Endothelial cell of umbilical vein (primary cell): ENCODE data around the gene DDX39A. TPM values are rescaled to one million over a fixed set of nuclear protein-coding genes. Genes with fewer than 3 reads are reported as not detected.

Experiments
- BruUV-seq: library from RNA; stranded (reverse); fragments of 400-500 nt; replicated peaks from 2 replicates; lab custom pipeline; 2021; lab: Mats Ljungman, UMichigan
- CTCF ChIA-PET: fragments of 300-600, 350-600 bp; sonication (Branson Sonifier 250); formaldehyde crosslinking; loops from one replicate; lab custom pipeline; 2021; ENCODE audit warnings: antibody characterized with exemption, inconsistent platforms; lab: Charles Lee
- POLR2A ChIA-PET: fragments of 300-600, 350-600 bp; sonication (Branson Sonifier 250); formaldehyde crosslinking; loops from one replicate; lab custom pipeline; 2021; ENCODE audit warnings: antibody characterized with exemption, inconsistent platforms; lab: Charles Lee
- DNase-seq: peaks from one replicate; pipeline ENCODE4 v3.0.0-alpha.2; 2011; ENCODE audit warnings: low read depth, low spot score
- FAIRE-seq: peaks from 2 replicates; lab custom pipeline; 2011; peaks lifted over from hg19 to GRCh38; lab: Jason Lieb, UNC
- H2AFZ ChIP-seq: 2 replicates; pipeline ENCODE4 v1.6.0; 2012; ENCODE audit warnings: low read depth, low read length, control low read depth, inconsistent platforms
- H3K27ac ChIP-seq: 2 replicates; pipeline ENCODE4 v1.5.1; 2011; ENCODE audit warnings: low read depth, mild to moderate bottlenecking, control low read depth, low read length, moderate library complexity; ENCODE audit not compliant: insufficient read depth
- H3K27me3 ChIP-seq, 2 experiments: 2 replicates each; pipeline versions ENCODE4 v1.6.0 to v1.6.1; 2011; ENCODE audit warnings: low read length in 2 of 2, mixed read lengths in 1 of 2; ENCODE audit not compliant: control insufficient read depth in 2 of 2, insufficient read depth in 2 of 2
- H3K36me3 ChIP-seq, 2 experiments: 2 replicates in 1 of 2; 3 replicates in 1 of 2; pipeline ENCODE4 v1.5.1; 2011; ENCODE audit warnings: low read length in 2 of 2, mild to moderate bottlenecking in 1 of 2, moderate library complexity in 1 of 2; ENCODE audit not compliant: control insufficient read depth in 2 of 2, insufficient read depth in 2 of 2; ENCODE audit errors: extremely low read depth in 1 of 2
- H3K4me1 ChIP-seq: 3 replicates; pipeline ENCODE4 v1.5.1; 2011; ENCODE audit warnings: mild to moderate bottlenecking, low read length; ENCODE audit not compliant: control insufficient read depth, insufficient read depth; ENCODE audit errors: extremely low read depth
- H3K4me2 ChIP-seq: 2 replicates; pipeline ENCODE4 v1.6.1; 2011; ENCODE audit warnings: low read length, control low read depth, mixed read lengths; ENCODE audit not compliant: insufficient read depth
- H3K4me3 ChIP-seq, 3 experiments: fragments of 200-600 bp in 1 of 3; sonication (generic), shearing (Covaris generic) in 1 of 3; replicated peaks in 1 of 3; 2 replicates each; pipeline ENCODE4 v1.5.1; 2011 to 2016; ENCODE audit warnings: control low read depth in 3 of 3, low read length in 3 of 3, mild to moderate bottlenecking in 2 of 3, inconsistent platforms in 1 of 3, low read depth in 1 of 3, moderate library complexity in 1 of 3; ENCODE audit not compliant: insufficient read depth in 1 of 3
- H3K79me2 ChIP-seq: 2 replicates; pipeline ENCODE4 v1.6.0; 2012; ENCODE audit warnings: low read length, inconsistent platforms; ENCODE audit not compliant: control insufficient read depth, insufficient read depth
- H3K9ac ChIP-seq: replicated peaks from 2 replicates; pipeline ENCODE3; 2011; ENCODE audit warnings: low read length, control low read depth; ENCODE audit not compliant: insufficient read depth; ENCODE audit errors: extremely low read depth
- H3K9me1 ChIP-seq: replicated peaks from 3 replicates; pipeline ENCODE4 v1.6.0; 2011; ENCODE audit warnings: mild to moderate bottlenecking, low read length; ENCODE audit not compliant: control insufficient read depth, insufficient read depth; ENCODE audit errors: extremely low read depth
- H3K9me3 ChIP-seq: replicated peaks from 2 replicates; pipeline ENCODE4 v1.5.1; 2012; ENCODE audit warnings: low read length, inconsistent platforms; ENCODE audit not compliant: control insufficient read depth, insufficient read depth
- H4K20me1 ChIP-seq: replicated peaks from 2 replicates; pipeline ENCODE3; 2011; ENCODE audit warnings: mild to moderate bottlenecking, low read length; ENCODE audit not compliant: control insufficient read depth, insufficient read depth; ENCODE audit errors: extremely low read depth
- EZH2 ChIP-seq: IDR thresholded peaks from 2 replicates; pipeline ENCODE4 v1.6.1; 2012; ENCODE audit warnings: borderline replicate concordance, low read depth, mild to moderate bottlenecking, moderate library complexity, low read length, inconsistent platforms; ENCODE audit not compliant: severe bottlenecking
- GATA2 ChIP-seq: IDR thresholded peaks from 2 replicates; pipeline ENCODE4 v1.7.0; 2011; ENCODE audit warnings: low read depth, mild to moderate bottlenecking, moderate library complexity, mixed read lengths, low read length; ENCODE audit not compliant: insufficient read length, insufficient read depth
- MYC ChIP-seq: IDR thresholded peaks from one replicate; pipeline ENCODE4 v1.6.1; 2011; ENCODE audit warnings: mild to moderate bottlenecking, low read depth, low read length
- POLR2A ChIP-seq: IDR thresholded peaks from 2 replicates; pipeline ENCODE4 v1.6.1; 2012; ENCODE audit warnings: low read depth, mild to moderate bottlenecking, control low read depth, low read length
- POLR2AphosphoS5 ChIP-seq: IDR thresholded peaks from 2 replicates; pipeline ENCODE4 v1.6.1; 2012; ENCODE audit warnings: low read depth, mild to moderate bottlenecking, control low read depth, low read length, moderate library complexity; ENCODE audit not compliant: insufficient read depth
- dilution Hi-C: fragments of 300-500 bp; cut with MboI; formaldehyde crosslinking; loops from one replicate; pipeline ENCODE4 v1.15.0; 2019; ENCODE audit warnings: low sequenced_read_pairs; ENCODE audit not compliant: extremely low pct_ligation_motif_present
- intact Hi-C: fragments of 100-400 bp; cut with micrococcal nuclease; formaldehyde crosslinking; loops from one replicate; pipeline ENCODE4 v1.10.0; 2022
- polyA plus RNA-seq, 4 experiments: library from polyadenylated mRNA; depleted of rRNA in 3 of 4; stranded (reverse) in 3 of 4; unstranded in 1 of 4; fragments of >200 nt; gene quantifications; 2 replicates each; pipeline versions ENCODE4 v1.2.1 to v1.2.3, GENCODE V29; 2011 to 2012; ENCODE audit warnings: missing spikeins in 1 of 4
- total RNA-seq: library from RNA; stranded (reverse); gene quantifications from 2 replicates; pipeline ENCODE4 v1.2.3, GENCODE V29; 2021
- TF ChIP-seq, protein P1 (sequence below): IDR thresholded peaks from 2 replicates; pipeline ENCODE4 v1.6.1; 2011; ENCODE audit not compliant: insufficient read depth, insufficient read length

Gene DDX39A
- total and polyA plus RNA-seq, 2 donors (not counting 3 experiments of a cell fraction or from before 2014, with no cell fraction given): 157 to 158 TPM

DNA sequence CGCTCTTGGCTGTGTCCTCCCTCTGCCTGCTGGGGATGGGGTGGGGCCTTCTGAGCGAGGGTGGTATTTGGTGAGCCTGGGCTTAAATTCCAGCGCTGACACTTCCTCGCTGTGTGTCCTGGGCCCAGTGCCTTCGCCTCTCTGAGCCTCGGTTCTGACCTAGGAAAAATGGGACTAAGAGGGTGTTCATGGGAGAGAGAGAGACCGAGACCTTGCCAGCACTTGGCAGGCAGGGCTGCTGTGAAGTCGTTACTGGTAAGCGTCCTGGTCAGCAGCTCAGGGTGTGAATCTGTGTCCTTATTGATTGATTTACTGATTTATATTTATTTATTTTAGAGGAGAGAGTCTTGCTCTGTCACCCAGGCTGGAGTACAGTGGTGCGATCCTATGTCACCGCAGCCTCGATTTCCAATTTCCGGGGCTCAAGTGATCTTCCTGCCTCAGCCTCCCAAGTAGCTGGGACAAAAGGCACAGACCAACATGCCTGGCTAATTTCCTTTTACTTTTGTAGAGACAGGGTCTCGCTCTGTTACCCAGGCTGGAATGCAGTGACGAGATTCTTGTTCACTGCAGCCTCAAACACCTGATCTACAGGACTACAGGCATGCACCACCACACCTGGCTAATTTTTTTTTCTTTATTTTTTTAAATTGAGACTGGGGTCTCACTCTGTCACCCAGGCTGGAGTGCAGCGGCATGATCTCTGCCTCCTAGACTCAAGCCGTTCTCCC, 16.3 kb upstream of the DDX39A start:
- intact Hi-C loops: loop anchor here (1.0 kb wide), 1 partner anchor 16 kb away; the partner anchor contains the start of gene DDX39A
- peak overlapping the region; percentile 78 for H3K27ac ChIP-seq
- dilution Hi-C loops: no loop called here
- BruUV-seq: TSS peak; percentile 7
- peaks cover 67% of the 10 kb centered on the region for H3K79me2 ChIP-seq
- no peaks in the 10 kb centered on the region for H3K36me3 ChIP-seq
- H3K9ac ChIP-seq: peak overlapping the region; percentile 61
- DNase-seq (no peak), FAIRE-seq (no peak)
- peak overlapping the region; percentile 43 to 84 (median 79) for H3K4me3 ChIP-seq
- H3K4me2 ChIP-seq: peak overlapping the region; percentile 89
- H3K4me1 ChIP-seq: peaks cover 46% of the 10 kb centered on the region
- H3K9me1 ChIP-seq: no peaks in the 10 kb centered on the region
- H3K27me3 ChIP-seq: peaks cover 0 to 2% of the 10 kb centered on the region in 2 experiments
- ChIA-PET CTCF (interaction anchor here (1.7 kb wide), 1 partner anchor 37 kb away, joined by 6 read pairs; no protein-coding TSS in a partner anchor), POLR2A (no interaction called here)
- H2AFZ ChIP-seq: peak overlapping the region; percentile 12
- TF ChIP-seq EZH2 (no peak), POLR2AphosphoS5 (no peak), MYC (no peak), POLR2A (no peak), GATA2 (no peak)
- TF ChIP-seq, protein P1, sequence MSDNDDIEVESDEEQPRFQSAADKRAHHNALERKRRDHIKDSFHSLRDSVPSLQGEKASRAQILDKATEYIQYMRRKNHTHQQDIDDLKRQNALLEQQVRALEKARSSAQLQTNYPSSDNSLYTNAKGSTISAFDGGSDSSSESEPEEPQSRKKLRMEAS: no peak
- H4K20me1 ChIP-seq: no peaks in the 10 kb centered on the region
- no peaks in the 10 kb centered on the region for H3K9me3 ChIP-seq
